ENCODE data around the gene RPIA. TPM values are rescaled to one million over a fixed set of nuclear protein-coding genes. Genes with fewer than 3 reads are reported as not detected.

The RPIA gene
- total RNA-seq, 1 donor from 2014 or later: 20.3 TPM

DNA sequence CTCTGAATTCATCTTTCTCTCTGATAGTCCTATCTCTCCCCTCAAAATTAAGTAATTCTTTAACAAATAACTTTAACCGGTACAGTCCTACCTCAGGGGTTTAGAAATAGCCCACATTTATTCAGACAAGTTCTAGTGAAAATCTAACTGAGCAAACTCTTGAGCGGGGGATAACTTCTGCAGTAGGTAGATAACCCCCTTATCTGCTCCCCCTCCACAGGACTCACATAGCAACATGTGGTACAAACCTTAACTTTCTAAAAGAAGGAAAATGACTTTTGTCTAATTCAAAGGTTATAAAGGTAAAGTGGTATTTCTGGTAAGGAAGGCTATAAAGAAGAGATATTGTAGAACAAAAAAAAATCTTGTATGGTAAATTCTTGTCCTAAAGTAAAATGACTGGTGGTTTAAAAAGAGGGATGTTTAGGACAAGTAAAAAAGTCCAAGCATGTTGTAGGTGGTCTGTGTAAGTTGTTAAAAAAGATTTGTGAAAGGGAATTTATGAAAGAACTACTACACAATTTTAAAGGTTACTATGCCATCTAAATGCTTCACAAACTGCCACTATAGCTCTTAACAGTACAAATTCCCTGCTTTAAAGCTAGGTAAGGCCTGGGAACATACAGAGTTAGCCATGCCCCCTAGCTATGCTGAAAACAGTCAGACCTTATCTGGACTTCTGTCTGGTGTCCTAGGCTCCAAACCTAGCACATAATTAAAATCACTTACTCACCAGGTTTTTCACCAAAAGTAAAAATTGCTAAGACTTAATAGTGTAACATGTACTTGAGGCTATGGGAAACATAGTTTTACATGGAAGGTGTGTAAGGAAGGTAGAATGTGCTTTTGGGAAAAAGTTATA, 8.1 kb upstream of the RPIA start:
- no peak for DNase-seq (ENCODE audit: low spot score)

- DNase-seq (ENCODE audit: low spot score): no peak
These were observed 7.0 kb upstream of the RPIA start for GRCh38 chr2:88684519-88684918.

DNA sequence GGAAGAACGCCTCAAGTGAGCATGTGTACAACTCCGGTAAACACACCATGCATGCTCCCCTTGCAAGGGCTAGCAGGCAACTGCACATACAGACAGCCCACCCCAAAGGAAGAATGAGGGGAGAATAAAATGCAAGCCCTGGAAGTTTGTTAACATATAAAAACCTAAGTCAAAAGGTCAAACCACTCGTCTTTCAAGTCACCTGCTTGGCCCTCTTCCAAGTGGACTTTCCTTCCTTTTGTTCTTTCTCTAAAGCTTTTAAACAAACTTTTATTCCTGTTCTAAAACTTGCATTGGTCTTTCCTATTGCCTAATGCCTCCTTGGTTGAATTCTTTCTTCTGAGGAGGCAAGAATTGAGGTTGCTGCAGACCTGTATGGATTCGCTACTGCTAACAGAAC, 5.2 kb upstream of the RPIA start:
- DNase-seq (ENCODE audit: low spot score): no peak

DNA sequence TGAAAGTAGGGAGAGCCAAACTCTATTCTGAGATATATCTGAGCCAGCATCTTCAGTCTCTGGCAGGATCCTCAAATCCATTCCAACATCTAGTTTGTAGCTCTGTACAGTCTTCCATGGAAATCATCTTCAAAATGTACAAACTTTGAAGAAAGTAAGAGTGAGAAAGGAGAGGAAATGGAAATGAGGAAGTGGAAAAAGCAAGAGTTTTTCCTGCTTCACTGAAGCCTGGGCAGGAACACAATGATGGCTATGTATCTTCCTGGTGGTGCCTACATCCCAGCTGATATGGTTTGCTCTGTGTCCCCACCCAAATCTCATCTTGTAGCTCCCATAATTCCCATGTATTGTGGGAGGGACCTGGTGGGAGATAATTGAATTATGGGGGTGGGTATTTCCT, 4.1 kb upstream of the RPIA start:
- no peak for DNase-seq (ENCODE audit: low spot score)

DNA sequence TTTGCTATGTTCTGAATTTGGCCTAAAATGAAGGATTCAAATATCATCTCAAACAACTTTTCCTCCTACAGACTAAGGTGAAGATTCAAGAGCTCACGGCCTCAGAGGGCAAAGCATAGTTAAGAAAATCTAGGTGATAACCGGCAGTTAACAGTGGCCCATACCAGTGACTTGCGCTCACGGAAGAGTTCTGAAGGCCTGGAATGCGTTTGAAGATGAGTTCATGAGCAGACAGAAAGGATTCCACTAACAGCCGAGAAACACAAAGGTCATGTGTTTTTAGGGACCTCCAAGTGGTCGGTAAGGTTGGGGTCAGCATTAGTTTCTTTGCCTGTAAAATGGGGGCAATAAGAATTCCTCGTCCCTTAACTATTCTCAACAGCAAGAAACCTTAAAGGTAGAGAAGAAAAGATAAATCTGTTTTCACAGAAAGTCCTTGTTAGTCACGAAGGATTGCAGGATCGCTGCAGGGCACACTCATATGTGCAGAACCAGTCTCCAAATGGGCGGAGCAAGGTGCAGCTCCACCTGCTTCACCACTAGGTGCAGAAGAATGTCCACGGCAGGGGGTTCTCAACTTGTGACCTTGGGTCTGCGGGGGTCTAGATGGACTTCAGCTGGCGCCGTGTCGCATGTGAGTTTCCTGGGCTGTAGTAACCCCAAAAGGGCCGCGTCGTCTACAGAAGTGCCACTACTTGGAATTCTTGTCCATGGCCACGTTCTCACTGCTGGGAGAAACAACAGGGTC, 708 bp upstream of the RPIA start:
- DNase-seq (ENCODE audit: low spot score): no peak

GRCh38 chr2:88692187-88692586, 714 bp downstream of the RPIA start:
- DNase-seq (ENCODE audit: low spot score): no peak

DNA sequence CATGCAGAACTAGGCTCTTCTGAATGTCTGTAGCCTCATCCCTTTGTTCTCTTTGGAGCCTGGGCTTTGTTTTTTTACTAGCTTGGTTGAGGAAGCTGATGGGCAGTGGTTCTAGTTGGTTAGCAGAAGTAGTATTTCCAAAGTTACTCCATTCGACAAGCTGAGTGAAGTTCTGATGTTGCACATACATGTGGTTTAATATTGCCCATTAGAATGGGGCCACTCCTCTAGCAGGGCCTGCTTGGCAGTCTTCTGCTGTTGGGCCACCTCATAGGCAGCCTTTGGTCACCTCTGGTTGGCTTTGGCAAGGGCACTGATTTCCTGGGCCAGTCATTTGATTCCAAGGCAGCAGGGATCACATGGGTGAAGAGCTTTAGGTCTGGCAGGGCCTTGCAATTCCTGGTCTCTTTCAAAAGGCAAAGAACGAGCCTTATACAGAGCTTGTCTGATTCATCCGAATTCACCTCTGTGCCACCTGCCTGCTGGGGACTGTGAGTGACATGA, 2.5 kb downstream of the RPIA start:
- DNase-seq (ENCODE audit: low spot score): no peak

- DNase-seq (ENCODE audit: low spot score): no peak
These were observed 5.1 kb downstream of the RPIA start for GRCh38 chr2:88696611-88697010.

DNA sequence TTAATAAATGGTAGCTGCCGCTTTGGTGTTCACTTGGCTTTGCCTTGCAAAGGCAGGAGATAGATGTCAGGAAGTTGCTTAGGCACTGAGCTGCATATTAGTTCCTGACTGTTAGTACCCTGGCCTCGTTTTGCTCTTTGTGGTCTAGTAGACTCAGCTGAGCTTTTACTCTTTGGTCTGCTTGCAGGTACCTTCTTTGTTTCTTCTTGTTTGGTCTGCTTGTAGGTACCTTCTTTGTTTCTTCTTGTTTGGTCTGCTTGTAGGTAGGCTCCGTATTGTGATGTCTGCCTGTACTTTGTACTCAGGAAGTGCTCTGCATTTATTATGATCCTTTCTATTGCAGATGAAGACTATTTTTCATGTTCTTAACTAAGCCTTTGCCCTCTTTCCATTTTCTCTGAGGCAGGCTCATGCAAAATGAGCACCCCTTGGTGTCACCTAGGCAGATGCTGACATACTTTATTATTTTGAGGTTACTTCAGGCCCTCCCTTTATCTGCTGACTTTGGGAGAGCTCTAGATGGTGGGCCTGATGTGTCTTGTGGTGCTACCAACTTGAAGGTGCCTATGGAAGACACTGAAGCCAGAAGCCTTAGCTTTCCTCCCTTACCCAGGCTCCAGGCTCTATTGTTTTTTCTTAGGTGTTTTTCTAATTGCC, 6.0 kb downstream of the RPIA start:
- DNase-seq (ENCODE audit: low spot score): no peak

DNA sequence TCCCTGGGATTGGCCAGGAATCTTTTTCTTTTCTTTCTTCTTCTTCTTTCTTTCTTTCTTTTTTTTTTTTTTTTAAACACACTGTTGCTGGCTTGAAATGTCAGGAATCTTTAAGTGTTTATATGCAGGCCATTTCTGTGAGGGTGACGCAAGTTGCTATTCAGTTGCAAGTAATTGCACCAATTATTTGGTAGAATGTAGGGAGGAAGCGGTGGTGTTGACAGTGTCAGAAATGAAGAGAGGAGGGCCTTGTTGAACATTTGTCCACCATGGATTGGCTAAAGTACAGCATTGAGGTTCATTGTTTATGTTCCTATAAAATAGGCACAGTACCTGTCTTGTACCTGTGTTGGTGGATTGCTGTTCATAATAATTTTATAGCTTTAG, 6.5 kb downstream of the RPIA start:
- no peak for DNase-seq (ENCODE audit: low spot score)

DNA sequence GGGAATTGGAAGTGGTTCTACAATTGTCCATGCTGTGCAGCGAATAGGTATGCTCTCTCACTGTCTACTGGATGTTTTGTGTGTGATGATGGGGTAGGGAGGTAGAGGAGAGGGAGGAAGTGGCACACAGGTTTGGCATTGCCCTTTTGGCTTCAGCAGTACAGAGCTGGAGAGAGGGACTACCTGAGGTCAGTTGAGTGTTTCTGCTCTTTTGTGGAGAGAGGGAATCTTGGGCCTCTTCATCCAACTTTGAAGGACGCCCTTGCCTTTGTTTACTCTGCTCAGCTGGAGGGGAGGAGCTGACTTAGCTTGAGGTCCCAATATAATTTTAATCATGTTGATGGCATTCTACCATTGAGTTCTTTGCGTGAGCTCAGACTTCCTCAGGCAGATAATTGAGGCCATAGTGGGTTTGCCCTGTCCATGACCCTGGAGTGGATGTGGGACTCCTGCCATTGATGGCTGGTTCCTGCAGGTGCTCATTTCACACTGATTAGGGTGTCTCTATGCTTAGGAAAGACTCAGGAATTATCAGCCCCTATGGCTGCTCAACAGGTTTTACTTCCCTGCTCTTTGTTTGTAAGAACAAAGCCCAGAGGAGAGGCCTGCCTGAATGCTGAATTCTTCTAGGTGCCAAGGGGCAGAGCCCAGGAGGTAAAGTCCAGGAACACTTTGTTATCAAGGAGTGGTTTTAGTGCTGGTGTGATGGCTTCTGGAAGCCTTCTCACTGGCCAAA, 7.2 kb downstream of the RPIA start:
- DNase-seq (ENCODE audit: low spot score): no peak

GRCh38 chr2:88707003-88707402, 15.5 kb downstream of the RPIA start:
- no peak for DNase-seq (ENCODE audit: low spot score)

DNA sequence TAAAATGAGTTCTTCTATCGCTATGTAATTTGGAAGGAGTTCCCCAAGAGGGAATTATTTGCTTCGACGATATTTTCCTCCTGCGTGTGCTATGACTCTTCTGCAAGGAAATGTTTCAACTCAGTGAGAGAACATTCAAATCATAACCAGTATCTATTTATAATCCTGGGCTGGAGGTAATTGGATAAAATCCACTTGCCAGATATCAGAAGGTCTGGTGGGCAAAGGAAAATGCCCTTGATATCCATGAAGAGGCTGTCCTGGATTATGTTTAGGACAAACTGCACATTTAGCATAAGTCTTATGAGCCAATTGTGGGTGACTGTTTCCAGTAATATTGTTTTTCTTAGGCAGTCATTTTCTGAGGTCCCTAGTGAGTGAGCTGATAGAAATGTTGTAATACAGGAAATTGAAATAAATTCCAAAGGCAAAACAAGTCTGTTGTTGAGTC, 17.7 kb downstream of the RPIA start:
- no peak for DNase-seq (ENCODE audit: low spot score)

GRCh38 chr2:88711289-88711688, 19.8 kb downstream of the RPIA start:
- no peak for DNase-seq (ENCODE audit: low spot score)

DNA sequence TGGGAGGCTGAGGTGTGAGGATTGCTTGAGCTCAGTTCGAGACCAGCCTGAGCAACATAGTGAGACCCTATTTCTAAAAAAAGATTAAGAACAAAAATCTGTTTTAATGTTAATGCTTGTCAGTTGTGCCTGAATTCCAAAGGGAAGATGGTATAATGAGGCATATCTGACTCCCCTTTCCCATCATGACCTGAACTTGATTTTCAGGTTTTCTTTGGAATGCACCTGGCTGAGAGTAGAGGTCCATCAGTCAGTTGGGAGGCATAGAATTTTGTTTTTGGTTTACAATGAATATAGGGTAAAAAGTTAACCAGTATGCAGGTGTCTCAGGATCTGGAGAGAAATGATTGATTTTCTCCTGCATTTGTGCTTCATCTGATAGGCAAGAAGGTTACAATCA, 20.4 kb downstream of the RPIA start:
- DNase-seq (ENCODE audit: low spot score): no peak

- no peak for DNase-seq (ENCODE audit: low spot score)
These were observed 21.9 kb downstream of the RPIA start for GRCh38 chr2:88713408-88713807.

GRCh38 chr2:88714667-88715066, 23.2 kb downstream of the RPIA start:
- DNase-seq (ENCODE audit: low spot score): no peak

DNA sequence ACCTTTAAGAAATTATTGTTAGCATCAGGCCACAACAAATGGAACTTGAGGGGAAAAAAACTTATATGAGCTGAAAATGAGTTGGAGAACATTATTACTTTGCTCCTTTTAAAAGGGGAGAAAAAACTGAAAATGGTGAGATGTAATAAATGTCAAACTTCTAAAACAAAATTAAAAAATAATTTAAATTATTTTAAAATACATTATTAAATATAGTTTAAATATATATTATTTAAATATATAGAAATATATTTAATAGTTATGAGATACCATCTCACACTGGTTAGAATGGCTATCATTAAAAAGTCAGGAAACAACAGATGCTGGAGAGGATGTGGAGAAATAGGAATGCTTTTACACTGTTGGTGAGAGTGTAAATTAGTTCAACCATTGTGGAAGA, 28.9 kb downstream of the RPIA start:
- no peak for DNase-seq (ENCODE audit: low spot score)

GRCh38 chr2:88721268-88721667, 29.8 kb downstream of the RPIA start:
- no peak for DNase-seq (ENCODE audit: low spot score)

GRCh38 chr2:88724643-88725332, 33.3 kb downstream of the RPIA start:
- DNase-seq (ENCODE audit: low spot score): no peak
